ENCODE data around the gene PPARA.

DNA sequence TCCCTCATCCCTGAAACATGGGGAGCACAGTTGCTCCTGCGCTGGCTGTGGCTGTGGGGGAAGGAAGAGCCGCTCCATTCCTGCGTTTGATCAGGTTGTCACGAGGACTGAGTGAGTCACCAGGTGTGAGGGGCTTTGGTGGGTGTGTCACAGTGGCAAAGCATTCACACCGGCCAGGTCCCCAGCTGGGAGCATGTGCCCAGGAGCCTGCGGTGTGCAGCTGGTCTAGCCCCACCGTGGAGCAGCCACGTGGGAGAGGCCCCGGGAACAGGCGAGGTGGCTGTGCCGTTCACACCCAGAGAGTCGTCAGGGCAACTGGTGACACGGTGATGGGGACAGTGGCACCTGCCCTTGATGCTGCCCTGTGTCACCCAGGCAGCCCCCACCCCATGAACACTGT, 47.6 kb upstream of the PPARA start:
- TF ChIP-seq EZH2 (optimal IDR thresholded peaks at IDR 0.05; ENCODE audit: low read depth, low read length), result no peak
- TF ChIP-seq CTCF (IDR thresholded peaks at IDR 0.05; ENCODE audit: low read length), result no peak

Measured in MM.1S (cell line).